Measurements from ENCODE around the gene NMRK1.

DNA sequence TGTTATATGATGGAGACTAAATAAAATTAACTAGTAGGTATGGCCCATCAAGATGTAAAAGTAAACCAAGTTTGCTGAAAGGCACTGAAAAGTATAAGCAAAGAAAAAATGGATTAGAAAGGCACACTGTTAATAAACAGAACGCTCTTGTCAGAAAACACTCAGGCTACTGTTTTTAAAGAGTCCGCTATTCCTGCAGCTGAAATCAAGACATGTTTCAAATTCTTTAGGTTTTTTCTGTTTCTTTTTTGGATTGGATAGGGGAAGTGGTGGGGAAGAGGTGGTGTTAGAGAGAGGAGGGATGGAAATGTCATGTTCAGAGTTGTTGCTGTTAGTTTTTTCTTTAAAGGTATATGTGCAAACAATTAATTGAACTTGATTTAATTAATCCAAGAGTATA, 17.9 kb upstream of the NMRK1 start:
- no peak for TF ChIP-seq SP1 (IDR thresholded peaks at IDR 0.05; ENCODE audit: low read depth)
- TF ChIP-seq POLR2AphosphoS5 (IDR thresholded peaks at IDR 0.05; ENCODE audit: low read depth, low read length), result no peak
- TF ChIP-seq, protein P1, sequence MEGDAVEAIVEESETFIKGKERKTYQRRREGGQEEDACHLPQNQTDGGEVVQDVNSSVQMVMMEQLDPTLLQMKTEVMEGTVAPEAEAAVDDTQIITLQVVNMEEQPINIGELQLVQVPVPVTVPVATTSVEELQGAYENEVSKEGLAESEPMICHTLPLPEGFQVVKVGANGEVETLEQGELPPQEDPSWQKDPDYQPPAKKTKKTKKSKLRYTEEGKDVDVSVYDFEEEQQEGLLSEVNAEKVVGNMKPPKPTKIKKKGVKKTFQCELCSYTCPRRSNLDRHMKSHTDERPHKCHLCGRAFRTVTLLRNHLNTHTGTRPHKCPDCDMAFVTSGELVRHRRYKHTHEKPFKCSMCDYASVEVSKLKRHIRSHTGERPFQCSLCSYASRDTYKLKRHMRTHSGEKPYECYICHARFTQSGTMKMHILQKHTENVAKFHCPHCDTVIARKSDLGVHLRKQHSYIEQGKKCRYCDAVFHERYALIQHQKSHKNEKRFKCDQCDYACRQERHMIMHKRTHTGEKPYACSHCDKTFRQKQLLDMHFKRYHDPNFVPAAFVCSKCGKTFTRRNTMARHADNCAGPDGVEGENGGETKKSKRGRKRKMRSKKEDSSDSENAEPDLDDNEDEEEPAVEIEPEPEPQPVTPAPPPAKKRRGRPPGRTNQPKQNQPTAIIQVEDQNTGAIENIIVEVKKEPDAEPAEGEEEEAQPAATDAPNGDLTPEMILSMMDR (IDR thresholded peaks at IDR 0.05 in 2 of 3, conservative IDR thresholded peaks at IDR 0.05 in 1 of 3; ENCODE audit: borderline replicate concordance in 1 of 3, insufficient read depth in 1 of 3, low read depth in 2 of 3, low read length in 2 of 3), result no peak

Measured in HCT116 (cell line).